Measurements from ENCODE around the gene BFSP2.
A peak's percentile ranks its signal among the peaks of the same experiment; 100 is the strongest.

Gene BFSP2

DNA sequence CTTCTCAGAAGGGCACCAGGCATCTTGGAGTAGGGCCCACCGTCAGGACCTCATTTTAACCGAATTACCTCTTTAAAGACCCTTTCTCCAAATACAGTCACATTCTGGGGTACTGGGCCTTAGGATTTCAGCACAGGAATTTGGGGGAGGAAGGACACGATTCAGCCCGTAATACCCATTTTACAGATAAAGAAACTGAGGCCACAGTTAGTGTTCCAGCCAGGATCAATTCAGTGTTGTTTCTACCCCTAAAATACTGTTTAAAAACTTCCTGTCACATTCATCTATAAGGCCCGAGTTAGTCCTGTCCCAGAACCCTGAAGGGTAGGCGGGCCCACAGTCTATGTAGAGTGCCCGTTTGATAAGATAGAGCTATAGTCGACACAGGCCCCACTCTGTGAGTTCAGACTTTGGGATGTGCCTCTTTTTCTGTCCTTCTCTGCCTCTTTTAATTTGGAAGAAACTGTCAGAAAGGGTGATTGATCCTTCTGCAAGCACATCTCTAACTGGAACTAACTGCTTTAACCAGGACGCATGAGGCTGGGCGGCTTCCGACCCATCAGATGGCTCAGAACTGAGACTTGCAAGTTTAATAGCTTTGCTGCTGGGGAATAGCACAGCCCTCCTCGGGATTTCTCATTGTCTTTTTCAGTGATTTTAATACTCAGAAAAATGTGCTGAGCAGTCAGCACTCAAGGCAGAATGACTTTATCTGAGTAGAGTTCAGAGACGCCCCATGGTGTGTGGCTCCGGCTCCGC, 19.5 kb downstream of the BFSP2 start:
- DNase-seq (no peak), ATAC-seq (no peak)

GRCh38 chr3:133424937-133425869, 25.3 kb downstream of the BFSP2 start:
- ATAC-seq: no peak

DNA sequence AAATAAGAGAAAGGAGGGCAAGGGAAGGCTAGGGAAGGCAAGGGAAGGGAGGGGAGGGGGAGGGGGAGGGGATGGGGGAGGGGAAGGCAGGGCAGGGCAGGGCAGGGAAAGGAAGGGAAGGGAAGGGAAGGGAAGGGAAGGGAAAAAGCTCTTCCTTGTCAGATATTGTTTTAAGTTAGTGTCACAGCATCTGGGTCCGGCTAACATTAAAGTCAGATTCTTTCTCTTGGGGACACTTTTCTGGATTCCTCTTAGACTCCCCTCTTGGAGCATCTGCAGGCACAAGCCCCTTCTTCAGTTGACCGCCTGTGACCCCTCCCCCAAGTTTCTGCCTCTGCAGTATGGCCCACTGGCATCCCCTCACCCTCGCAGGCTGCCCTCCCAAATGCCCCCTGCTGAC, 26.0 kb downstream of the BFSP2 start:
- no peak for ATAC-seq
- DNase-seq: no peak

More at GRCh38 chr3:133424937-133425869, 25.3 kb downstream of the BFSP2 start:
- DNase-seq: no peak

- ATAC-seq (peak; percentile 44), DNase-seq (no peak)
These were observed 26.9 kb downstream of the BFSP2 start for GRCh38 chr3:133426721-133427120.

GRCh38 chr3:133428552-133428951, 28.7 kb downstream of the BFSP2 start:
- DNase-seq: no peak
- no peak for ATAC-seq

DNA sequence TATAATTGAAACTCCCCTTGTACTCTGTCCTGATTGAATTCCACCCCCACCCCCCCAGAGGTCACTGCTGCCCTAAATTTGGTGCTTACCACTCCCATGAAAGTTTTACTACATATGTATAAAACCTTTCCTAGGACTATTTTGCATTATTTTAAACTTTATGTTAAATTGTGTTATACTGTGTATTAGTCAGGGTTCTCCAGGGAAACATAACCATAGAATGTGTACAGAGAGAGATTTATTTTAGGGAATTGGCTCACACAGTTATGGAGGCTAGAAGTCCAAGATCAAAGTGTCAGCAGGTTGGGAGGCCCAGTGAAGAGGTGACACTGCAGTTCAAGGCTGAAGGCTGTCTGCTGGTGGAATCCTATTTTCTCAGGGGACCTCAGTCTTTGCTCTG, 29.2 kb downstream of the BFSP2 start:
- DNase-seq (no peak), ATAC-seq (no peak)

- no peak for ATAC-seq
- no peak for DNase-seq
These were observed 39.7 kb downstream of the BFSP2 start for GRCh38 chr3:133439563-133439962.

DNA sequence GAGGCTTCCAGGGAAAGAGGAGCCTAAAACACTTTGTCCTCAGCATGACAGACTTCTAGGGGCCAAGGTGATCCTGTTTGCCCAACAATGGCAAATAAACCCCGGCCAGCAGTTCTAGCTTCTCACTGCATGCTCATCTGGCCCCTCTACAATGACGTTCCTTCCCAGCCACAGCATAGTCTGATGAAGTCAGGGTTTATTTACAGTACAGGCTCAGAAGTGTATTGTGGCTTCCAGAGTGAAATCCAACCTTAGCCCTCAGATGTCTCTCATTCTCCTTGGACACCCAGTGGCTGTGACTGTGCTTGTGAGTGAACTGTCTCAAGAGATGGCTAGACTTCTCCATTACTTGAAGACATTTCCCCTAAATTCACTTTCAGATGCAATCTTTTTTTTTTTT, 40.8 kb downstream of the BFSP2 start:
- no peak for ATAC-seq
- DNase-seq: no peak

DNA sequence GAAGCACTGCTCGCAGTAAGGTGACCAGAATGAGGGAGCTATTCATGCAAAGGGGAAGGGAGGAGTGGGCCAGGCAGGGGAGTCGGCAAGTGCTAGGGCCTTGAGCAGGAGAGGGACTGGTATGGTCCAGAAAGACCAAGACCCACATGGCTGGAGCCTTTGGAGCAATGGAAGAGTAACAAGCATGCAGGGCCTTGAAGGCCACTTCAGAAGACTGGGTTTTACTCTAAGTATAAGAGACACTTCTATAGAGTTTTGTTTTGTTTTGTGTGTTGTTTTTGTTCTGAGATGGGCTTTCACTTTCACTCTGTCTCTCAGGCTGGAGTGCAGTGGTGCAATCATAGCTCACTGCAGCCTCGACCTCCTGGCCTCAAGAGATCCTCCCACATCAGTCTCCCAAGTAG, 42.0 kb downstream of the BFSP2 start:
- DNase-seq (no peak), ATAC-seq (peak; percentile 75)

GRCh38 chr3:133442518-133442917, 42.7 kb downstream of the BFSP2 start:
- DNase-seq (no peak), ATAC-seq (no peak)

- DNase-seq (no peak), ATAC-seq (no peak)
These were observed 44.0 kb downstream of the BFSP2 start for GRCh38 chr3:133443649-133444422.

- ATAC-seq: no peak
- DNase-seq: no peak
These were observed 44.5 kb downstream of the BFSP2 start for GRCh38 chr3:133444423-133444774.

DNA sequence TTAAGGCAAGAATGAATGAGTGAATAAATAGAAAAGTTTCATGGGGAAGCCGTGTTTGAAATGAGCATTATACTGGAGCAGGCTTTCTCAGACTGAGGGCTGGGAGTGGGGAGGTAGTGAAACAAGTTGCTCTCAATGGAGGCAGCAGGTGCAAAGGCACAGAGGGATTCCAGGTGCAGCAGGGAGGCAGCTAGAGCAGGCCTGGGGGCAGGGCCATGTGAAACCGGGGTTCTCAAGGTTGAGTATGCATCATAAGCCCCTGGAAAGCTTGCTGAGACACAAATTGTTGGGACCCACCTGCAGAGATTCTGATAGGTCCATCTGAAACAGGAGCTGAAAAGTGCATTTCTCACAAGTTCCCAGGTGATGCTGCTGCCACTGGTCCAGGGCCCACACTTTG, 45.3 kb downstream of the BFSP2 start:
- DNase-seq (no peak), ATAC-seq (no peak)

- DNase-seq (no peak), ATAC-seq (no peak)
These were observed 48.1 kb downstream of the BFSP2 start for GRCh38 chr3:133447750-133448477.

DNA sequence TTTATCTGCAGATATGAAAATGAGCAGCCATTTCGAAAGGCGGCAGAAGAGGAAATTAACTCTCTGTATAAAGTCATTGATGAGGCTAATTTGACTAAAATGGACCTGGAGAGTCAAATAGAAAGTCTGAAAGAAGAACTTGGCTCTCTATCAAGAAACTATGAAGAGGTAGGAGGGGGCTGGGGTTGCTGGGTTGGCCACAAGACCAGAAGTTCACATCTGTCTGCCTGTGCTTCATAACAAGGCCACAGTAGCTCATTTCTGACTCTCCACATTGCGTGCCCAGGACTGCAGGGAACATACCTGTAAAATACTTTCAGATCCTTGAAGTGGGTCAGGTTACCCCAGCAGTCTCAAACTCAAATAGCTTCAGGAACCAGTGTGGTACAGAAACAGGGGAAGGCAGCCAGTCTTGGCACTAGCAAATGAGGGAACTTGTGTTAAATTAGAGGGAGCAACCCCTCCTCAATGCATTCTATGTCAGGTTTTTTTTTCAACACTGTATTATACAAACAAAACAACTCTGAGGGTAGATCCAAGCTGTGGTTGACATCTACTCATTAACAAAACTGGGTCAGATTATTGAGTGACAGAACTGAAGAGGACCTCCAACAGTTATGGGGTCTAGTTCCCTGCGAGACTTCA, 48.7 kb downstream of the BFSP2 start:
- peak; percentile 96 for ATAC-seq
- peak; percentile 37 for DNase-seq

GRCh38 chr3:133451309-133451708, 51.5 kb downstream of the BFSP2 start:
- ATAC-seq: no peak

GRCh38 chr3:133452641-133453319, 52.9 kb downstream of the BFSP2 start:
- DNase-seq (no peak), ATAC-seq (no peak)

More at GRCh38 chr3:133451309-133451708, 51.5 kb downstream of the BFSP2 start:
- no peak for DNase-seq

GRCh38 chr3:133453383-133453782, 53.5 kb downstream of the BFSP2 start:
- ATAC-seq (no peak), DNase-seq (no peak)

GRCh38 chr3:133455281-133455680, 55.4 kb downstream of the BFSP2 start:
- DNase-seq (no peak), ATAC-seq (no peak)

DNA sequence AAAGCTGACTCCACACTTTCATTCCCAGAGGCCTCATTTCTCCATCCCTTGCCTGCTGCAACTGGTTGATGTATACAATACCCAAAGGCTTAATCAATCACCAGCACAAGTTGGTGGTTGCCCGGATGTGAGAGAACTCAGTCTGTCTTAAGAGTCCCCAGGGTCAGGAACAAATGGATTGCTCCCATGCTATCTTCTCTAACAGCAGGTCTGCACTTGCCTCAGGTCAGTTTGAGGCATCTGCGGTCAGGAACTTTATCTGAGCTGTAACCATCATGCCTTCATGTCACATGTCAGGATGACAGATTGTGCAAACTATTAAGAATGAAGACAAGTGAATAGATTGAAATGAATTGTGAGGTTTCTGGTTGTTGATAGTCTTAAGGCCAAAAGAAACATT, 56.1 kb downstream of the BFSP2 start:
- DNase-seq: no peak
- ATAC-seq: no peak

GRCh38 chr3:133457025-133457424, 57.2 kb downstream of the BFSP2 start:
- no peak for ATAC-seq

More at GRCh38 chr3:133457025-133457424, 57.2 kb downstream of the BFSP2 start:
- DNase-seq: no peak

All from stimulated activated naive CD8-positive, alpha-beta T cell treated with anti-CD3 and anti-CD28 coated beads, Interleukin-15, Interleukin-2, amounts not matched to agents 100 U/mL and 50 U/mL, for 24 hours (primary cell).